H1 (cell line): ENCODE measurements around the gene NOTCH2. TPM values are rescaled to one million over a fixed set of nuclear protein-coding genes. Genes with fewer than 3 reads are reported as not detected.

Experiments used
- CTCF ChIA-PET: fragments of 300-600 bp; sonication (Branson Sonifier 250); formaldehyde crosslinking; loops from one replicate; lab custom pipeline; 2021; ENCODE audit not compliant: partially characterized antibody; lab: Charles Lee
- POLR2A ChIA-PET: fragments of 300-600 bp; sonication (Branson Sonifier 250); formaldehyde crosslinking; loops from one replicate; lab custom pipeline; 2021; ENCODE audit warnings: inconsistent platforms; ENCODE audit not compliant: partially characterized antibody; lab: Charles Lee
- DNase-seq, 2 experiments: peaks; one replicate each; pipeline versions ENCODE4 v3.0.0 to v3.0.0-alpha.2; 2010 to 2022; ENCODE audit warnings: low spot score in 2 of 2, low read depth in 1 of 2, mixed read lengths in 1 of 2
- FAIRE-seq: peaks from 2 replicates; lab custom pipeline; 2011; peaks lifted over from hg19 to GRCh38; lab: Jason Lieb, UNC
- H2AFZ ChIP-seq: 2 replicates; pipeline ENCODE4 v1.8.1; 2012; ENCODE audit warnings: low read length, inconsistent platforms
- H2AK5ac ChIP-seq: 2 replicates; pipeline ENCODE4 v1.6.1; 2013; ENCODE audit warnings: low read depth, low read length
- H2BK120ac ChIP-seq: replicated peaks from 2 replicates; pipeline ENCODE3; 2013; ENCODE audit warnings: low read depth, low read length, inconsistent platforms
- H2BK12ac ChIP-seq: 2 replicates; pipeline ENCODE4 v1.6.1; 2013; ENCODE audit warnings: low read depth, low read length
- H2BK15ac ChIP-seq: 2 replicates; pipeline ENCODE4 v1.6.1; 2013; ENCODE audit warnings: low read length
- H2BK20ac ChIP-seq: 2 replicates; pipeline ENCODE4 v1.6.1; 2013; ENCODE audit warnings: low read length
- H2BK5ac ChIP-seq: 2 replicates; pipeline ENCODE4 v1.6.1; 2013; ENCODE audit warnings: low read depth, low read length
- H3K14ac ChIP-seq: 2 replicates; pipeline ENCODE4 v1.6.1; 2013; ENCODE audit warnings: inconsistent platforms; ENCODE audit not compliant: insufficient read length
- H3K18ac ChIP-seq: 2 replicates; pipeline ENCODE4 v1.6.1; 2013; ENCODE audit warnings: low read length; ENCODE audit errors: extremely low read depth
- H3K23ac ChIP-seq: 2 replicates; pipeline ENCODE4 v1.6.1; 2013; ENCODE audit warnings: inconsistent platforms; ENCODE audit not compliant: insufficient read length
- H3K23me2 ChIP-seq: 2 replicates; pipeline ENCODE4 v1.6.1; 2013; ENCODE audit warnings: low read depth, low read length
- H3K27ac ChIP-seq: 2 replicates; pipeline ENCODE4 v1.6.1; 2011; ENCODE audit warnings: low read depth, low read length, inconsistent platforms
- H3K27me3 ChIP-seq, 4 experiments: replicated peaks in 1 of 4; 1 replicate in 1 of 4; 2 replicates in 3 of 4; pipeline versions ENCODE4 v1.6.1 to v1.8.1; 2011 to 2013; ENCODE audit warnings: low read length in 3 of 4, mild to moderate bottlenecking in 3 of 4, inconsistent platforms in 2 of 4, mixed read lengths in 2 of 4, moderate library complexity in 1 of 4; ENCODE audit not compliant: control insufficient read depth in 3 of 4, insufficient read depth in 3 of 4; ENCODE audit errors: extremely low read depth in 1 of 4
- H3K36me3 ChIP-seq, 4 experiments: 2 replicates each; pipeline versions ENCODE4 v1.6.1 to v1.8.1; 2011 to 2013; ENCODE audit warnings: mild to moderate bottlenecking in 4 of 4, low read length in 3 of 4, moderate library complexity in 2 of 4, control low read depth in 1 of 4, inconsistent platforms in 1 of 4; ENCODE audit not compliant: insufficient read depth in 4 of 4, control insufficient read depth in 2 of 4
- H3K4ac ChIP-seq: replicated peaks from 2 replicates; pipeline ENCODE3; 2013; ENCODE audit warnings: low read length, low read depth, mixed read lengths, inconsistent platforms; ENCODE audit not compliant: insufficient read length
- H3K4me1 ChIP-seq, 4 experiments: replicated peaks in 1 of 4; 1 replicate in 1 of 4; 2 replicates in 3 of 4; pipeline versions ENCODE4 v1.6.1 to v1.8.1; 2011 to 2013; ENCODE audit warnings: low read length in 3 of 4, inconsistent platforms in 2 of 4, mixed read lengths in 1 of 4; ENCODE audit not compliant: insufficient read depth in 4 of 4, control insufficient read depth in 3 of 4
- H3K4me2 ChIP-seq, 2 experiments: 2 replicates each; pipeline versions ENCODE4 v1.6.1 to v1.8.1; 2011 to 2013; ENCODE audit warnings: low read depth in 2 of 2, low read length in 2 of 2, control low read depth in 1 of 2, inconsistent platforms in 1 of 2, mild to moderate bottlenecking in 1 of 2; ENCODE audit not compliant: insufficient read depth in 1 of 2
- H3K4me3 ChIP-seq, 4 experiments: fragments of 200-600, 300-600 bp in 1 of 4; sonication (generic), shearing (Covaris generic), sonication (Bioruptor Twin) in 1 of 4; 2 replicates each; pipeline versions ENCODE4 v1.5.1 to v1.8.1; 2011 to 2016; ENCODE audit warnings: low read length in 4 of 4, low read depth in 3 of 4, control low read depth in 2 of 4, inconsistent platforms in 2 of 4, mild to moderate bottlenecking in 2 of 4, mixed read lengths in 1 of 4, moderate library complexity in 1 of 4; ENCODE audit not compliant: insufficient read depth in 2 of 4; ENCODE audit errors: extremely low read depth in 1 of 4
- H3K56ac ChIP-seq: replicated peaks from 2 replicates; pipeline ENCODE3; 2013; ENCODE audit warnings: low read depth, mild to moderate bottlenecking, mixed read lengths, low read length, inconsistent platforms; ENCODE audit not compliant: insufficient read length
- H3K79me1 ChIP-seq: 2 replicates; pipeline ENCODE4 v1.6.1; 2013; ENCODE audit warnings: low read depth, low read length, control low read depth
- H3K79me2 ChIP-seq, 2 experiments: 2 replicates each; pipeline versions ENCODE4 v1.6.1 to v1.8.1; 2012 to 2013; ENCODE audit warnings: low read length in 2 of 2, mild to moderate bottlenecking in 2 of 2, inconsistent platforms in 1 of 2; ENCODE audit not compliant: insufficient read depth in 2 of 2, control insufficient read depth in 1 of 2
- H3K9ac ChIP-seq, 4 experiments: replicated peaks in 1 of 4; 1 replicate in 1 of 4; 2 replicates in 3 of 4; pipeline versions ENCODE4 v1.6.1 to v1.8.1; 2011 to 2013; ENCODE audit warnings: low read depth in 3 of 4, low read length in 3 of 4, control low read depth in 2 of 4, mild to moderate bottlenecking in 2 of 4, moderate library complexity in 2 of 4, inconsistent platforms in 1 of 4; ENCODE audit errors: extremely low read depth in 1 of 4
- H3K9me3 ChIP-seq, 2 experiments: 2 replicates each; pipeline versions ENCODE4 v1.6.1 to v1.8.1; 2012 to 2013; ENCODE audit warnings: mild to moderate bottlenecking in 2 of 2, moderate library complexity in 2 of 2, control low read depth in 1 of 2, inconsistent platforms in 1 of 2, low read depth in 1 of 2, low read length in 1 of 2, mixed read lengths in 1 of 2; ENCODE audit not compliant: insufficient read depth in 2 of 2
- H4K20me1 ChIP-seq, 2 experiments: replicated peaks in 1 of 2; 2 replicates each; pipeline versions ENCODE3 to v1.8.1; 2011 to 2013; ENCODE audit warnings: inconsistent platforms in 2 of 2, low read length in 2 of 2, mild to moderate bottlenecking in 1 of 2; ENCODE audit not compliant: insufficient read depth in 2 of 2, control insufficient read depth in 1 of 2
- H4K5ac ChIP-seq: 2 replicates; pipeline ENCODE4 v1.6.1; 2013; ENCODE audit warnings: low read length, low read depth, mixed read lengths, inconsistent platforms; ENCODE audit not compliant: insufficient read length
- H4K8ac ChIP-seq: 2 replicates; pipeline ENCODE4 v1.8.0; 2013; ENCODE audit warnings: mild to moderate bottlenecking, moderate library complexity, low read length, inconsistent platforms; ENCODE audit not compliant: insufficient read depth; ENCODE audit errors: extremely low read depth
- H4K91ac ChIP-seq: replicated peaks from 2 replicates; pipeline ENCODE3; 2013; ENCODE audit warnings: low read length, mixed read lengths, inconsistent platforms; ENCODE audit not compliant: insufficient read length
- ASH2L ChIP-seq: fragments of 200-600, 300-600 bp; sonication (generic); IDR thresholded peaks from one replicate; pipeline ENCODE4 v1.7.1; 2017; ENCODE audit warnings: low read length
- CEBPB ChIP-seq: IDR thresholded peaks from 2 replicates; pipeline ENCODE4 v1.6.1; 2012; ENCODE audit warnings: low read depth, low read length
- CHD1 ChIP-seq: IDR thresholded peaks from 2 replicates; pipeline ENCODE4 v1.6.1; 2012; ENCODE audit warnings: low read depth, low read length, improper control_type of control experiment
- KDM4A ChIP-seq: IDR thresholded peaks from one replicate; pipeline ENCODE4 v1.7.1; 2012; ENCODE audit warnings: low read depth, mild to moderate bottlenecking, moderate library complexity, low read length, inconsistent platforms; ENCODE audit not compliant: severe bottlenecking
- PHF8 ChIP-seq: fragments of 200-600 bp; sonication (generic); conservative IDR thresholded peaks from 2 replicates; pipeline ENCODE4 v1.7.1; 2012; ENCODE audit warnings: low read depth, mild to moderate bottlenecking, inconsistent platforms, low read length, moderate library complexity
- RAD21 ChIP-seq, 2 experiments: IDR thresholded peaks in 1 of 2; conservative IDR thresholded peaks in 1 of 2; 2 replicates each; pipeline ENCODE4 v1.6.1; 2011; ENCODE audit warnings: low read depth in 2 of 2, low read length in 2 of 2, improper control_type of control experiment in 1 of 2, inconsistent platforms in 1 of 2, mild to moderate bottlenecking in 1 of 2, moderate library complexity in 1 of 2
- RBBP5 ChIP-seq: IDR thresholded peaks from 2 replicates; pipeline ENCODE4 v1.7.1; 2012; ENCODE audit warnings: low read depth, mild to moderate bottlenecking, inconsistent platforms, low read length, moderate library complexity, borderline replicate concordance
- SAP30 ChIP-seq: fragments of 300-600 bp; sonication (generic); IDR thresholded peaks from 2 replicates; pipeline ENCODE4 v1.7.1; 2012; ENCODE audit warnings: low read length, moderate library complexity, mild to moderate bottlenecking, inconsistent platforms; ENCODE audit not compliant: insufficient read depth, insufficient replicate concordance
- TBP ChIP-seq: IDR thresholded peaks from 2 replicates; pipeline ENCODE4 v1.6.1; 2011; ENCODE audit warnings: low read depth, low read length, improper control_type of control experiment
- polyA plus RNA-seq, 7 experiments: library from polyadenylated mRNA; depleted of rRNA in 3 of 7; stranded (reverse) in 5 of 7; unstranded in 2 of 7; fragments of >200 nt in 5 of 7; fragments of 200-250 nt in 2 of 7; gene quantifications; 1 replicate in 5 of 7; 2 replicates in 1 of 7; 4 replicates in 1 of 7; pipeline versions ENCODE4 v1.2.1 to v1.2.3, GENCODE V29; 2011 to 2013; ENCODE audit warnings: missing spikeins in 2 of 7, mixed read lengths in 2 of 7
- total RNA-seq: library from RNA; stranded (reverse); fragmentation: NEBNext Ultra II Directional; extraction: Animal tissue kit (Norgen Biotek cat#: 25700); gene quantifications from 2 replicates; pipeline ENCODE4 v1.2.1, GENCODE V29; 2021
- TF ChIP-seq, protein P1 (sequence below): IDR thresholded peaks from 2 replicates; pipeline ENCODE4 v1.6.1; 2011; ENCODE audit warnings: low read depth, mild to moderate bottlenecking, low read length; ENCODE audit not compliant: insufficient read depth

NOTCH2 gene
- total and polyA plus RNA-seq, 2 of the 8 experiments (the other 6 are each of a cell fraction or from before 2014, with no cell fraction given), result 17.7 to 63.0 TPM

DNA sequence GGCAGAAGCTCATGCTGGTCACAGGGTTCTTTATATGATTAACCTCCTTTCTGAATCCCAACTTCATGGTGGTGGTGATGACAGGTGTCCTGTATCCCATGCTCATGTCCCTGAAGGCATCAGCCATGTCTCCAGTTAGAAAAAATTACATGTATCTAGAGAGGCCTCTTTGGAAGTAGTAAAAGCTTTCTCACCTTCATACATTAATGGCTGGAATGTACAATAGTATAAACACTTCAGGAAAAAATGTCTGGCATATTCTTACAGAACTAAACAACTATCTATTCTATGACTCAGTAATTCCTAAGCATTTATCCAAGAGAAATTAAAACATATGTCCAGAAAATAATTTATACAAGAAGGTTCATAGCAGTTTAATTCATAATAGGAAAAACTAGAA is 207.2 kb downstream of the NOTCH2 start:
- no peaks in the 10 kb centered on the region for H3K9me3 ChIP-seq
- no peak overlapping the region for H3K18ac ChIP-seq
- no peak overlapping the region for H2AK5ac ChIP-seq
- H2BK120ac ChIP-seq, result no peak overlapping the region
- no peaks in the 10 kb centered on the region for H3K79me1 ChIP-seq
- no peak overlapping the region for H3K14ac ChIP-seq
- H3K79me2 ChIP-seq, result no peaks in the 10 kb centered on the region
- H3K4me3 ChIP-seq, result no peak overlapping the region
- H3K27me3 ChIP-seq, result no peaks in the 10 kb centered on the region
- H3K4ac ChIP-seq, result no peak overlapping the region
- H2BK20ac ChIP-seq, result no peak overlapping the region
- DNase-seq, result no peak
- H3K27ac ChIP-seq, result no peak overlapping the region
- TF ChIP-seq KDM4A (no peak), RAD21 (IDR thresholded peaks at IDR 0.05 in 1 of 2, conservative IDR thresholded peaks at IDR 0.05 in 1 of 2; ENCODE audit: low read depth in 2 of 2, low read length in 2 of 2) (no peak), CEBPB (no peak), RBBP5 (no peak), CHD1 (no peak), ASH2L (no peak), SAP30 (no peak), TBP (no peak), PHF8 (no peak)
- TF ChIP-seq, protein P1, sequence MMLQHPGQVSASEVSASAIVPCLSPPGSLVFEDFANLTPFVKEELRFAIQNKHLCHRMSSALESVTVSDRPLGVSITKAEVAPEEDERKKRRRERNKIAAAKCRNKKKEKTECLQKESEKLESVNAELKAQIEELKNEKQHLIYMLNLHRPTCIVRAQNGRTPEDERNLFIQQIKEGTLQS, result no peak
- TF ChIP-seq, all 59 proteins: peak for 0
- CTCF ChIA-PET, result interaction anchor here (4.6 kb wide), 1 partner anchor 8 kb away, joined by 41 read pairs; no protein-coding TSS in a partner anchor
- Histone ChIP-seq H3K56ac (no peak overlapping the region), H3K36me3 (no peaks in the 10 kb centered on the region), H2BK12ac (no peak overlapping the region), H2BK15ac (no peak overlapping the region), H2AFZ (no peak overlapping the region), H4K5ac (no peak overlapping the region), H2BK5ac (no peak overlapping the region), H3K4me2 (no peak overlapping the region), H3K23me2 (no peaks in the 10 kb centered on the region), H3K9ac (no peak overlapping the region), H4K8ac (no peak overlapping the region), H4K20me1 (no peaks in the 10 kb centered on the region), H4K91ac (no peak overlapping the region), H3K4me1 (no peaks in the 10 kb centered on the region), H3K23ac (no peak overlapping the region)
- POLR2A ChIA-PET, result no interaction called here
- no peak for FAIRE-seq
